Subcutaneous abdominal adipose tissue (tissue), 5 donors: ENCODE measurements around the gene CCDC117.
"Not testable (repeated sequence)": the region's sequence is repeated elsewhere in the genome, so short reads cannot be mapped to it uniquely, and the experiment has no call there.

ENCODE experiments used
- H3K27ac ChIP-seq: one replicate; pipeline ENCODE4 v1.7.0; 2013; ENCODE audit warnings: low read depth, mild to moderate bottlenecking, inconsistent platforms, low read length, moderate library complexity
- H3K27me3 ChIP-seq, 5 donors: one replicate each; pipeline ENCODE4 v1.7.0; 2013; ENCODE audit warnings: low read length in 5 of 5, inconsistent platforms in 1 of 5; ENCODE audit not compliant: control insufficient read depth in 5 of 5, insufficient read depth in 4 of 5
- H3K36me3 ChIP-seq, 5 donors: one replicate each; pipeline ENCODE4 v1.7.0; 2013; ENCODE audit warnings: low read length in 5 of 5; ENCODE audit not compliant: control insufficient read depth in 5 of 5, insufficient read depth in 5 of 5
- H3K4me1 ChIP-seq, 5 donors: one replicate each; pipeline ENCODE4 v1.7.0; 2013; ENCODE audit warnings: low read length in 5 of 5, mild to moderate bottlenecking in 3 of 5, moderate library complexity in 1 of 5; ENCODE audit not compliant: control insufficient read depth in 5 of 5, insufficient read depth in 5 of 5
- H3K4me3 ChIP-seq, 5 donors: one replicate each; pipeline ENCODE4 v1.7.0; 2013; ENCODE audit warnings: low read length in 5 of 5, low read depth in 1 of 5
- H3K9ac ChIP-seq, 5 donors: one replicate each; pipeline ENCODE4 v1.7.0; 2013; ENCODE audit warnings: low read length in 5 of 5, mild to moderate bottlenecking in 4 of 5, moderate library complexity in 3 of 5
- H3K9me3 ChIP-seq, 5 donors: one replicate each; pipeline ENCODE4 v1.7.0; 2013; ENCODE audit warnings: low read length in 5 of 5; ENCODE audit not compliant: control insufficient read depth in 5 of 5
- donor health status: healthy.
- donor health status: healthy.
- donor health status: healthy.
- donor health status: healthy.
- donor health status: healthy.

Gene CCDC117

GRCh38 chr22:28772633-28773460 lies at the start of gene CCDC117:
Gene CCDC117 (plus strand): TSS chr22:28772695. CDS start chr22:28772850, 155 bp downstream.
- Histone ChIP-seq H3K9me3 (peaks cover 0 to 5% (median 0%) of the 10 kb centered on the region in 5 donors), H3K4me1 (peaks cover 0 to 17% (median 12%) of the 10 kb centered on the region in 5 donors), H3K27ac (peak within 1 kb of the TSS; percentile 95), H3K4me3 (peak within 1 kb of the TSS; percentile 78 to 88 (median 83)), H3K27me3 (no peaks in the 10 kb centered on the region), H3K36me3 (peaks cover 0 to 25% (median 3%) of the 10 kb centered on the region in 5 donors), H3K9ac (peak within 1 kb of the TSS; percentile 84 to 99 (median 94))

GRCh38 chr22:28728002-28728401 lies 44.5 kb upstream of the CCDC117 start:
- Histone ChIP-seq H3K9me3 (no peaks in the 10 kb centered on the region), H3K27ac (no peak overlapping the region), H3K4me1 (peaks cover 0 to 2% (median 0%) of the 10 kb centered on the region in 5 donors), H3K36me3 (no peaks in the 10 kb centered on the region), H3K27me3 (no peaks in the 10 kb centered on the region), H3K9ac (no peak overlapping the region), H3K4me3 (no peak overlapping the region)

DNA sequence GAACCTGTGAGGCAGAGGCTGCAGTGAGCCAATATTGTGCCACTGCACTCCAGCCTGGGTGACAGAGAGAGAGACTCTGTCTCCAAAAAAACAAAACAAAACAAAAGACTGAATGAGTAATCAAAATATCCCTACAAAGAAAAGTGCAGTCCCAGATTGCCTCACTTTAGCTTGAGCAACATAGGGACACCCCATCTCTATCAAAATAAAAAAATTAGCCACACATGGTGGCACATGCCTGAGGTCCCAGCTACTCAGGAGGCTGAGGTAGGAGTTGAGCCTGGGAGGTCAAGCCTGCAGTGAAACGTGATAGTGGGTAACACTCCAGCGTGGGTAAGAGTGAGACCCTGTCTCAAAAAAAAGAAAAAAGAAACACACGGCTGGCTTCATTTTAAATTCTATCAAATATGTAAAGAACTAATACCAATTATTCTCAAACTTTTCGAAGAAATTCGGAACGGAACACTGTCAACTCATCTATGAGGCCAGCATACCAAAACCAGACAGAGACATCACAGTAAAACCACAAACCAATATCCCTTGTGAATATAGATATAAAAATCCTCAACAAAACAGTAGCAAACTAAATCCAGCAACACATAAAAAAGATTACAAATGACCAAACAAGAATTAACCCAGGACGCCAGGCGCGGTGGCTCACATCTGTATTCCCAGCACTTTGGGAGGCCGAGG lies 43.7 kb upstream of the CCDC117 start:
- H3K9me3 ChIP-seq: no peaks in the 10 kb centered on the region
- H3K9ac ChIP-seq: no peak overlapping the region
- peaks cover 0 to 3% (median 0%) of the 10 kb centered on the region in 5 donors for H3K36me3 ChIP-seq
- H3K4me1 ChIP-seq: peaks cover 0 to 2% (median 0%) of the 10 kb centered on the region in 5 donors
- H3K4me3 ChIP-seq: no peak overlapping the region
- H3K27ac ChIP-seq: no peak overlapping the region
- H3K27me3 ChIP-seq: no peaks in the 10 kb centered on the region

GRCh38 chr22:28730179-28730578 lies 42.3 kb upstream of the CCDC117 start:
- H3K36me3 ChIP-seq: peaks cover 0 to 3% (median 0%) of the 10 kb centered on the region in 5 donors
- H3K27ac ChIP-seq: no peak overlapping the region
- H3K9me3 ChIP-seq: no peaks in the 10 kb centered on the region
- H3K4me3 ChIP-seq: no peak overlapping the region
- no peaks in the 10 kb centered on the region for H3K27me3 ChIP-seq
- H3K9ac ChIP-seq: no peak overlapping the region
- peaks cover 0 to 2% (median 0%) of the 10 kb centered on the region in 5 donors for H3K4me1 ChIP-seq

GRCh38 chr22:28734393-28734792 lies 38.1 kb upstream of the CCDC117 start:
- no peak overlapping the region for H3K9ac ChIP-seq
- no peaks in the 10 kb centered on the region for H3K27me3 ChIP-seq
- peaks cover 0 to 3% (median 0%) of the 10 kb centered on the region in 5 donors for H3K36me3 ChIP-seq
- peaks cover 0 to 2% (median 0%) of the 10 kb centered on the region in 5 donors for H3K4me1 ChIP-seq
- no peaks in the 10 kb centered on the region for H3K9me3 ChIP-seq
- H3K4me3 ChIP-seq: no peak overlapping the region
- H3K27ac ChIP-seq: no peak overlapping the region

- Histone ChIP-seq H3K9me3 (no peaks in the 10 kb centered on the region), H3K36me3 (peaks cover 0 to 3% (median 0%) of the 10 kb centered on the region in 5 donors), H3K4me1 (peaks cover 0 to 5% (median 5%) of the 10 kb centered on the region in 5 donors), H3K27ac (no peak overlapping the region), H3K9ac (no peak overlapping the region), H3K27me3 (no peaks in the 10 kb centered on the region), H3K4me3 (no peak overlapping the region)
These were observed 36.0 kb upstream of the CCDC117 start for GRCh38 chr22:28736301-28737155.

- Histone ChIP-seq H3K9ac (no peak overlapping the region), H3K4me3 (no peak overlapping the region), H3K4me1 (peaks cover 2 to 12% (median 7%) of the 10 kb centered on the region in 5 donors), H3K27ac (no peak overlapping the region), H3K9me3 (no peaks in the 10 kb centered on the region), H3K36me3 (peaks cover 0 to 3% (median 0%) of the 10 kb centered on the region in 5 donors), H3K27me3 (no peaks in the 10 kb centered on the region)
These were observed 34.8 kb upstream of the CCDC117 start for GRCh38 chr22:28737701-28738100.

GRCh38 chr22:28738876-28739275 lies 33.6 kb upstream of the CCDC117 start:
- H3K27ac ChIP-seq, H3K4me3 ChIP-seq, H3K27me3 ChIP-seq, H3K9ac ChIP-seq, H3K36me3 ChIP-seq, H3K9me3 ChIP-seq: not testable (repeated sequence)
- peaks cover 2 to 21% (median 13%) of the 10 kb centered on the region in 5 donors for H3K4me1 ChIP-seq

DNA sequence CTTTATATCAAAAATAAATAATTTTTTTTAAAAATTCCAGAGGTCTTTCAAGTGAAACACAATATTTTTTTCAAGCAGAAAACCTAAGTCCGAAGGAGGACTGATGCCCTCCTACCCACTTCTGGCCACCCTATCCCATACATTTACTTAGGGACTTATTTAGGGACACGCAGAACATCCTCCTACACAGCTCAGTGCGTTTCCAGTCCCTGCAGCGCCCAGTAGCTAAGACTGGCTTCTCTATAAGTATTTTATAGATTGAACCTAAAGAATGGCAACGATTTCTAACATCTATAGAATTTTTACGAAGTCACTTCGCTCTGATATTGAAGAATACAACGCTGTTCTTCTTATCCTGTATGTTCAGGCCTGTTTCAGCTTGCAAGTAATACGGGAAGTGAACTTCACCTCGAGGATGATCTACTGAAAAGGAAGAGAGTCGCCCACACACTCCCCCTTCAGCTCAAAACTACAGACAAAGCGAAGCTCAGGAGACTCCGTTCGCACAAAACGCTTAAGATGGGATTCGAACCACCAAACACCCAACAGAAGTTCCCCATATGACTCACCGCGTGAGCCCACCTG lies 31.2 kb upstream of the CCDC117 start:
- Histone ChIP-seq H3K36me3 (peaks cover 5 to 25% (median 15%) of the 10 kb centered on the region in 5 donors), H3K4me1 (peaks cover 2 to 21% (median 13%) of the 10 kb centered on the region in 5 donors), H3K9me3 (no peaks in the 10 kb centered on the region), H3K9ac (peak overlapping the region in 3 of 5 donors; percentile 4 to 99 (median 71)), H3K27ac (peak overlapping the region; percentile 99), H3K4me3 (peak overlapping the region; percentile 81 to 96 (median 90)), H3K27me3 (no peaks in the 10 kb centered on the region)
